Adrenal gland (tissue), 12 donors: ENCODE measurements around the gene BMP8A. TPM values are rescaled to one million over a fixed set of nuclear protein-coding genes. Genes with fewer than 3 reads are reported as not detected.

Experiments
- DNase-seq, 7 donors: peaks; one replicate each; pipeline ENCODE4 v3.0.0-alpha.2; 2019 to 2020
- H3K27ac ChIP-seq, 5 donors: fragments of 200-600 bp; sonication (generic) in 4 of 5; 1 replicate in 3 of 5; 2 replicates in 2 of 5; pipeline versions ENCODE4 v1.5.1 to v1.8.0; 2016 to 2020; ENCODE audit warnings: mild to moderate bottlenecking in 1 of 5
- H3K27me3 ChIP-seq: fragments of 200-600 bp; 2 replicates; pipeline ENCODE4 v1.8.0; 2021
- H3K36me3 ChIP-seq, 2 donors: fragments of 200-600 bp; replicated peaks in 1 of 2; 1 replicate in 1 of 2; 2 replicates in 1 of 2; pipeline versions ENCODE4 v1.5.1 to v1.8.0; 2018 to 2022
- H3K4me1 ChIP-seq, 2 donors: fragments of 200-600 bp; replicated peaks in 1 of 2; 1 replicate in 1 of 2; 2 replicates in 1 of 2; pipeline versions ENCODE4 v1.5.1 to v1.8.0; 2018 to 2021
- H3K4me3 ChIP-seq, 4 donors: fragments of 200-600 bp; sonication (generic) in 3 of 4; one replicate each; pipeline ENCODE4 v1.5.1; 2016 to 2018
- H3K9me3 ChIP-seq, 3 donors: fragments of 200-600 bp; sonication (generic) in 1 of 3; replicated peaks in 1 of 3; 1 replicate in 2 of 3; 2 replicates in 1 of 3; pipeline versions ENCODE4 v1.5.1 to v1.8.0; 2016 to 2021
- CTCF ChIP-seq, 6 experiments: fragments of 450-650 bp in 4 of 6; fragments of 200-600 bp in 2 of 6; sonication (generic) in 1 of 6; IDR thresholded peaks; 1 replicate in 5 of 6; 2 replicates in 1 of 6; pipeline versions ENCODE4 v1.5.1 to v1.8.0; 2016 to 2021; ENCODE audit warnings: antibody characterized with exemption in 6 of 6, mild to moderate bottlenecking in 2 of 6, moderate library complexity in 1 of 6
- POLR2A ChIP-seq, 2 donors: fragments of 450-650 bp; IDR thresholded peaks; one replicate each; pipeline ENCODE4 v1.6.1; 2017; ENCODE audit warnings: antibody characterized with exemption in 2 of 2, mild to moderate bottlenecking in 2 of 2, moderate library complexity in 1 of 2
- WGBS, 4 donors: extraction: QIAGEN DNeasy Blood & Tissue Kit in 2 of 4; methylation state at CpG; one replicate each; pipeline versions ENCODE4 v1.1.5 to v1.1.7; 2013 to 2017; 5-methylcytosine and 5-hydroxymethylcytosine counted together
- intact Hi-C, 2 donors: fragments of 100-400 bp; cut with DNase I; formaldehyde crosslinking; loops; one replicate each; pipeline versions ENCODE4 v1.14.1 to v1.15.0; 2022 to 2023
- polyA plus RNA-seq, 3 donors: library from polyadenylated mRNA; stranded (reverse); fragments of 200-250 nt in 2 of 3; fragments of 350-450 nt in 1 of 3; fragmentation: Illumina TruSeq in 1 of 3; extraction: RNeasy Lipid Tissue Mini Kit (QIAGEN cat#74804) in 1 of 3; gene quantifications; one replicate each; pipeline ENCODE4 v1.2.3, GENCODE V29; 2013 to 2014
- total RNA-seq, 9 donors: library from RNA; depleted of rRNA in 4 of 9; stranded (reverse); fragments of >200 nt in 4 of 9; fragments of 120-200 nt in 1 of 9; fragmentation: NEBNext Ultra II Directional in 1 of 9; extraction: Animal tissue kit (Norgen Biotek cat#: 25700) in 1 of 9; gene quantifications; one replicate each; pipeline versions ENCODE4 v1.1.0 to v1.2.4, GENCODE V29; 2013 to 2023
- donor health status: healthy with polysubstance abuse.
- donor health status: Bipolar disorder and iron deficiency.
- donor health status: DM: yes; HTN: yes; CAD: no.
- donor health status: DM: no; HTN: no; CAD: no.
- donor health status: DM: no; HTN: no; CAD: no.
- donor health status: DM: yes; HTN: yes; CAD: no.

The BMP8A gene
- total and polyA plus RNA-seq, 12 donors = 0.09 to 1.7 (median 0.55) TPM; not detected in 1

- TF ChIP-seq POLR2A (IDR thresholded peaks at IDR 0.05) (no peak), CTCF (IDR thresholded peaks at IDR 0.05) (no peak)
- peaks cover 0 to 60% of the 10 kb centered on the region in 2 donors for H3K36me3 ChIP-seq
- no peaks in the 10 kb centered on the region for H3K9me3 ChIP-seq
- intact Hi-C loops = no loop called here
- no peaks in the 10 kb centered on the region for H3K27me3 ChIP-seq
- no peaks in the 10 kb centered on the region for H3K4me1 ChIP-seq
- H3K27ac ChIP-seq = no peak overlapping the region
- WGBS, 4 donors = 92 to 98% (median 95%) methylated on average over 5 to 6 of the region's 6 CpGs
- H3K4me3 ChIP-seq = no peak overlapping the region
- no peak for DNase-seq
Measured at GRCh38 chr1:39481289-39481688, 10.1 kb upstream of the BMP8A start.

GRCh38 chr1:39483276-39483675 is 8.2 kb upstream of the BMP8A start:
- no peak overlapping the region for H3K4me3 ChIP-seq
- TF ChIP-seq CTCF (IDR thresholded peaks at IDR 0.05) = no peak
- TF ChIP-seq POLR2A (IDR thresholded peaks at IDR 0.05) = no peak
- DNase-seq = no peak
- no peaks in the 10 kb centered on the region for H3K27me3 ChIP-seq
- H3K36me3 ChIP-seq = peaks cover 0 to 64% of the 10 kb centered on the region in 2 donors
- intact Hi-C loops = no loop called here
- no peaks in the 10 kb centered on the region for H3K9me3 ChIP-seq
- no peaks in the 10 kb centered on the region for H3K4me1 ChIP-seq
- H3K27ac ChIP-seq = no peak overlapping the region
- 23 to 53% (median 46%) methylated on average over 1 of the region's 1 CpG for WGBS, 4 donors

- Histone ChIP-seq H3K27me3 (no peaks in the 10 kb centered on the region), H3K9me3 (no peaks in the 10 kb centered on the region), H3K27ac (peak overlapping the region in 1 of 5 donors; percentile 51), H3K36me3 (peaks cover 0 to 55% of the 10 kb centered on the region in 2 donors), H3K4me3 (no peak overlapping the region), H3K4me1 (no peaks in the 10 kb centered on the region)
- DNase-seq = no peak
- intact Hi-C loops = no loop called here
- TF ChIP-seq CTCF (IDR thresholded peaks at IDR 0.05) = no peak
- no peak for TF ChIP-seq POLR2A (IDR thresholded peaks at IDR 0.05)
- WGBS, 4 donors = 90 to 92% (median 91%) methylated on average over 7 of the region's 7 CpGs
Measured at GRCh38 chr1:39484564-39484963, 6.9 kb upstream of the BMP8A start.

GRCh38 chr1:39485046-39485803 is 6.2 kb upstream of the BMP8A start:
- DNase-seq = peak in 2 of 7 donors; percentile 43 to 61
- peak overlapping the region in 1 of 5 donors; percentile 51 for H3K27ac ChIP-seq
- WGBS, 4 donors = 70 to 88% (median 79%) methylated on average over 13 to 14 of the region's 14 CpGs
- H3K9me3 ChIP-seq = no peaks in the 10 kb centered on the region
- no peaks in the 10 kb centered on the region for H3K4me1 ChIP-seq
- TF ChIP-seq POLR2A (IDR thresholded peaks at IDR 0.05) (no peak), CTCF (IDR thresholded peaks at IDR 0.05) (no peak)
- peaks cover 0 to 48% of the 10 kb centered on the region in 2 donors for H3K36me3 ChIP-seq
- H3K4me3 ChIP-seq = no peak overlapping the region
- intact Hi-C loops = no loop called here
- no peaks in the 10 kb centered on the region for H3K27me3 ChIP-seq
